CD4-positive, alpha-beta T cell (primary cell): ENCODE data around the gene GPR137B. TPM values are rescaled to one million over a fixed set of nuclear protein-coding genes. Genes with fewer than 3 reads are reported as not detected.

ENCODE experiments used
- ATAC-seq: fragments of 200-7000 bp; cut with Tn5 transposase; one replicate; pipeline ENCODE4 v1.10.0; 2022; ENCODE audit warnings: mild to moderate bottlenecking; ENCODE audit not compliant: poor library complexity
- CTCF ChIA-PET: fragments of 350-600 bp; sonication (Branson Sonifier 250); formaldehyde crosslinking; loops from one replicate; lab custom pipeline; 2021; ENCODE audit warnings: antibody characterized with exemption, inconsistent platforms; lab: Charles Lee
- POLR2A ChIA-PET: fragments of 350-600 bp; sonication (Branson Sonifier 250); formaldehyde crosslinking; loops from one replicate; lab custom pipeline; 2021; ENCODE audit warnings: antibody characterized with exemption, inconsistent platforms; lab: Charles Lee
- DNase-seq, 14 experiments: peaks; one replicate each; pipeline ENCODE4 v3.0.0-alpha.2; 2013 to 2020; ENCODE audit warnings: mixed read lengths in 2 of 14
- H3K27ac ChIP-seq, 2 donors: one replicate each; pipeline versions ENCODE4 v1.5.1 to v1.7.0; 2013; ENCODE audit warnings: low read length in 2 of 2, low read depth in 1 of 2, mild to moderate bottlenecking in 1 of 2
- H3K27me3 ChIP-seq, 2 experiments: 1 replicate in 1 of 2; 2 replicates in 1 of 2; pipeline versions ENCODE4 v1.6.1 to v1.7.0; 2013; ENCODE audit warnings: low read length in 2 of 2, control low read depth in 1 of 2, mild to moderate bottlenecking in 1 of 2, moderate library complexity in 1 of 2; ENCODE audit not compliant: insufficient read depth in 2 of 2, control insufficient read depth in 1 of 2
- H3K36me3 ChIP-seq: one replicate; pipeline ENCODE4 v1.6.1; 2013; ENCODE audit warnings: low read length, control low read depth; ENCODE audit not compliant: insufficient read depth
- H3K4me1 ChIP-seq: one replicate; pipeline ENCODE4 v1.6.1; 2013; ENCODE audit warnings: low read length, control low read depth; ENCODE audit not compliant: insufficient read depth
- H3K4me3 ChIP-seq: one replicate; pipeline ENCODE4 v1.5.1; 2013; ENCODE audit warnings: mild to moderate bottlenecking, low read length, moderate library complexity
- H3K9me3 ChIP-seq, 2 experiments: 1 replicate in 1 of 2; 2 replicates in 1 of 2; pipeline versions ENCODE4 v1.6.1 to v1.7.0; 2013; ENCODE audit warnings: low read length in 2 of 2, mild to moderate bottlenecking in 2 of 2, control low read depth in 1 of 2, moderate library complexity in 1 of 2; ENCODE audit not compliant: control insufficient read depth in 1 of 2, insufficient read depth in 1 of 2
- H3K27ac Mint-ChIP-seq: one replicate; pipeline ENCODE4 v1.8.0; 2020; ENCODE audit warnings: mixed read lengths
- H3K27me3 Mint-ChIP-seq: one replicate; pipeline ENCODE4 v1.8.0; 2021; ENCODE audit warnings: mixed read lengths
- H3K36me3 Mint-ChIP-seq: one replicate; pipeline ENCODE4 v1.8.0; 2021; ENCODE audit warnings: low read depth, mixed read lengths
- H3K4me1 Mint-ChIP-seq: one replicate; pipeline ENCODE4 v1.8.0; 2021; ENCODE audit warnings: low read depth, mixed read lengths
- H3K4me3 Mint-ChIP-seq: one replicate; pipeline ENCODE4 v1.8.0; 2020; ENCODE audit warnings: mild to moderate bottlenecking, mixed read lengths
- H3K9me3 Mint-ChIP-seq: one replicate; pipeline ENCODE4 v1.8.0; 2020; ENCODE audit warnings: mixed read lengths
- CTCF ChIP-seq: fragments of 200-600 bp; IDR thresholded peaks from one replicate; pipeline ENCODE4 v1.8.0; 2022; ENCODE audit warnings: antibody characterized with exemption, mild to moderate bottlenecking
- intact Hi-C, 2 experiments: fragments of 100-400 bp; cut with DNase I in 1 of 2; cut with micrococcal nuclease in 1 of 2; formaldehyde crosslinking; loops; one replicate each; pipeline versions ENCODE4 v1.15.1 to v1.9.0; 2023 to 2025; cut with DNase I, micrococcal nuclease
- total RNA-seq, 174 experiments: library from RNA in 2 of 174; stranded (reverse) in 2 of 174; gene quantifications; one replicate each; pipeline ENCODE4 v1.2.3 and lab custom pipeline; 2021 to 2026

The GPR137B gene
- total RNA-seq, 2 experiments from 2014 or later, result 6.3 to 7.4 TPM

DNA sequence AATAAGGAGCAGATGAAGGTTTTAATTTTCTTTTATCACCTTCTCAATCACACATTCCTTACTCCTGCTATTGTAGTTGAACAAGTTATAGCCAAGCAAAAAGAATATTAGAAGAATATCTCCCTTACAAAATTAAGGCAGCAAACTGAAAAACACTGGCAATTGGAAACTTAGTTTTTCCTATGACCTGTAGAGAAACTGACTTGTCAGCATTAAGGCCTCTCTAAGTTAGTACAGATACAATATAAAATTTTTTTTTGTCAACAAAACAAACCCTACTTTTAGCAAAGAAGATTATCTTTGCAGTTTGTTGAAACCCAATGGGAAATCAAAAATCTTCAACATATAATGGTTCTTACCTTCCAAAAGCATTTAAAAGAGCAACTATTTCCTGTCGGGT, 78.1 kb downstream of the GPR137B start:
- Histone ChIP-seq H3K4me3 (no peak overlapping the region), H3K27me3 (no peaks in the 10 kb centered on the region), H3K4me1 (no peaks in the 10 kb centered on the region), H3K36me3 (peaks cover 9% of the 10 kb centered on the region), H3K27ac (no peak overlapping the region), H3K9me3 (no peaks in the 10 kb centered on the region)
- no peak overlapping the region for H3K27ac Mint-ChIP-seq
- DNase-seq, result no peak
- H3K36me3 Mint-ChIP-seq, result peaks cover 82% of the 10 kb centered on the region
- H3K27me3 Mint-ChIP-seq, result no peaks in the 10 kb centered on the region
- no peaks in the 10 kb centered on the region for H3K4me1 Mint-ChIP-seq
- H3K4me3 Mint-ChIP-seq, result no peak overlapping the region
- ATAC-seq, result no peak
- no peak for TF ChIP-seq CTCF
- no peaks in the 10 kb centered on the region for H3K9me3 Mint-ChIP-seq
- intact Hi-C loops, result no loop called here
- ChIA-PET CTCF (no interaction called here), POLR2A (no interaction called here)

GRCh38 chr1:236222632-236223031, 80.3 kb downstream of the GPR137B start:
- H3K4me3 Mint-ChIP-seq, result no peak overlapping the region
- H3K4me1 ChIP-seq, result no peaks in the 10 kb centered on the region
- no peak for ATAC-seq
- H3K36me3 Mint-ChIP-seq, result peaks cover 78% of the 10 kb centered on the region
- no peaks in the 10 kb centered on the region for H3K4me1 Mint-ChIP-seq
- ChIA-PET POLR2A (no interaction called here), CTCF (no interaction called here)
- no peaks in the 10 kb centered on the region for H3K9me3 Mint-ChIP-seq
- H3K27ac ChIP-seq, result no peak overlapping the region
- H3K9me3 ChIP-seq, result no peaks in the 10 kb centered on the region
- intact Hi-C loops, result no loop called here
- peaks cover 19% of the 10 kb centered on the region for H3K36me3 ChIP-seq
- no peak overlapping the region for H3K27ac Mint-ChIP-seq
- no peaks in the 10 kb centered on the region for H3K27me3 Mint-ChIP-seq
- H3K4me3 ChIP-seq, result no peak overlapping the region
- no peak for DNase-seq
- TF ChIP-seq CTCF, result no peak
- no peaks in the 10 kb centered on the region for H3K27me3 ChIP-seq

GRCh38 chr1:236228411-236228810, 86.1 kb downstream of the GPR137B start:
- H3K4me3 Mint-ChIP-seq, result no peak overlapping the region
- intact Hi-C loops, result no loop called here
- CTCF ChIA-PET, result no interaction called here
- ATAC-seq, result no peak
- H3K36me3 Mint-ChIP-seq, result peaks cover 68% of the 10 kb centered on the region
- Histone ChIP-seq H3K36me3 (peaks cover 16% of the 10 kb centered on the region), H3K9me3 (no peaks in the 10 kb centered on the region), H3K27me3 (no peaks in the 10 kb centered on the region), H3K4me1 (no peaks in the 10 kb centered on the region), H3K4me3 (no peak overlapping the region), H3K27ac (no peak overlapping the region)
- no peaks in the 10 kb centered on the region for H3K27me3 Mint-ChIP-seq
- H3K4me1 Mint-ChIP-seq, result no peaks in the 10 kb centered on the region
- POLR2A ChIA-PET, result no interaction called here
- no peak for DNase-seq
- no peaks in the 10 kb centered on the region for H3K9me3 Mint-ChIP-seq
- no peak for TF ChIP-seq CTCF
- H3K27ac Mint-ChIP-seq, result no peak overlapping the region
